Testis (tissue), 3 donors: ENCODE data around the gene ZFYVE28. TPM values are rescaled to one million over a fixed set of nuclear protein-coding genes. Genes with fewer than 3 reads are reported as not detected.

ENCODE experiments used
- DNase-seq: peaks from one replicate; pipeline ENCODE4 v3.0.0-alpha.2; 2019
- H3K27ac ChIP-seq, 2 donors: fragments of 200-600 bp; sonication (generic); one replicate each; pipeline ENCODE4 v1.5.1; 2019
- H3K27me3 ChIP-seq: fragments of 200-600 bp; sonication (generic); one replicate; pipeline ENCODE4 v1.5.1; 2019
- H3K36me3 ChIP-seq: fragments of 200-600 bp; sonication (generic); one replicate; pipeline ENCODE4 v1.5.1; 2017; ENCODE audit warnings: low read depth; ENCODE audit errors: missing control alignments
- H3K4me1 ChIP-seq: fragments of 200-600 bp; sonication (generic); one replicate; pipeline ENCODE4 v1.5.1; 2019
- H3K4me3 ChIP-seq, 2 donors: fragments of 200-600 bp; sonication (generic); one replicate each; pipeline ENCODE4 v1.5.1; 2017 to 2019
- H3K9me3 ChIP-seq: fragments of 200-600 bp; sonication (generic); one replicate; pipeline ENCODE4 v1.5.1; 2017
- POLR2A ChIP-seq: fragments of 450-650 bp; IDR thresholded peaks from one replicate; pipeline ENCODE4 v1.6.1; 2017; ENCODE audit warnings: antibody characterized with exemption, mild to moderate bottlenecking, moderate library complexity
- WGBS, 2 donors: methylation state at CpG; one replicate each; pipeline ENCODE4 v1.1.5; 2018; 5-methylcytosine and 5-hydroxymethylcytosine counted together
- intact Hi-C: fragments of 100-400 bp; cut with DNase I; formaldehyde crosslinking; loops from one replicate; pipeline ENCODE4 v1.15.1; 2023; ENCODE audit warnings: low total_unique reads
- polyA plus RNA-seq: library from polyadenylated mRNA; stranded (reverse); fragments of 350-450 nt; fragmentation: Illumina TruSeq; extraction: RNeasy Lipid Tissue Mini Kit (QIAGEN cat#74804); gene quantifications from one replicate; pipeline ENCODE4 v1.2.3, GENCODE V29; 2014; ENCODE audit warnings: low read depth, low replicate concordance; ENCODE audit not compliant: insufficient read depth
- total RNA-seq, 2 donors: library from RNA; depleted of rRNA; stranded (reverse); fragments of >200 nt; gene quantifications; one replicate each; pipeline ENCODE4 v1.2.3, GENCODE V29; 2016
- TF ChIP-seq, protein P1 (sequence below), 3 experiments: fragments of 450-650 bp in 2 of 3; fragments of 200-600 bp in 1 of 3; sonication (generic) in 1 of 3; IDR thresholded peaks; one replicate each; pipeline ENCODE4 v1.5.1; 2016 to 2019; ENCODE audit warnings: antibody characterized with exemption in 3 of 3, mild to moderate bottlenecking in 2 of 3, moderate library complexity in 1 of 3

The ZFYVE28 gene
- total and polyA plus RNA-seq, 3 donors from 2014 or later, result 14.7 to 55.3 (median 40.5) TPM

DNA sequence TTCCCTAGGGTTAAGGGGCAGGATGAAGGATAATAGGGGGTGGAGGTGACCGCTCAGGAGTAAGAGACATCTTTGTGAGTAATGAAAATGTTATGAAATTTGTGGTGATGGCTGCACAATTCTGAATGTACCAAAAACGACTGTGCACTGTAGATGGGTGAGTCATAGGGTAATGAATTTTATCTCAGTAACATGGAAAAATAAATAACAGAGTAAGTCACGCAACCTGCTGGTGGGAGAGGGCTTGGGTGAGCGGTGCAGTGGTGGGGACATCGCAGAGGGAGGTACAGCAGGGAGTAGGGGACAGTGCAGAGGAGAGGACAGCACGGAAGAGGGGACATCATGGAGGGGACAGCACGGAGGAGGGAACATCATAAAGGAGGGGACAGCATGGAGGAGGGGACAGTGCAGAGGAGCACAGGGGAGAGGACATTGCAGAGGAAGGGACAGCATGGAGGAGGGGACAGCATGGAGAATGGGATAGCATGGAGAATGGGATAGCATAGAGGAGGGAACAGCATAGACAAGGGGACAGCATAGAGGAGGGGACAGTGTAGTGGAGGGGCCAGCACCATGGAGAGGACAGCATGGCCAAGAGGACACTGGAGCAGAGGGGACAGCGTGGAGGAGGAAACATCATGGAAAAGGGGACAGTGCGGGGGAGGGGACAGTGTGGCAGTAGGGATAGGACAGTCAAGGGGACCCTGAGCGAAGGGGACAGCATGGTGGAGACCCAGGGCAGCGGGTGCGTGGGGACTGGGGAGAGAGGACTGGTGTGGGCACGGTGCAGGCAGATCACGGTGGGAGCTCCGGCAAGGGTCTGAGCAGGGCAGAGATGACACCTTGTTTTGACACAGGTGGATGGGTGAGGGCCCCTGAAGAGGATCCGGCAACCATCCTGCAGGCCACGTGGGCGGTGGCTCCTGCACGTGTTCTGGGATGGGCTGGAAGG is 88.1 kb downstream of the ZFYVE28 start:
- WGBS, 2 donors, result 80 to 82% methylated on average over 19 of the region's 19 CpGs
- intact Hi-C loops, result no loop called here
- Histone ChIP-seq H3K4me1 (no peaks in the 10 kb centered on the region), H3K27me3 (no peaks in the 10 kb centered on the region), H3K4me3 (no peak overlapping the region), H3K27ac (no peak overlapping the region), H3K36me3 (no peaks in the 10 kb centered on the region), H3K9me3 (no peaks in the 10 kb centered on the region)
- no peak for TF ChIP-seq POLR2A
- TF ChIP-seq, protein P1, sequence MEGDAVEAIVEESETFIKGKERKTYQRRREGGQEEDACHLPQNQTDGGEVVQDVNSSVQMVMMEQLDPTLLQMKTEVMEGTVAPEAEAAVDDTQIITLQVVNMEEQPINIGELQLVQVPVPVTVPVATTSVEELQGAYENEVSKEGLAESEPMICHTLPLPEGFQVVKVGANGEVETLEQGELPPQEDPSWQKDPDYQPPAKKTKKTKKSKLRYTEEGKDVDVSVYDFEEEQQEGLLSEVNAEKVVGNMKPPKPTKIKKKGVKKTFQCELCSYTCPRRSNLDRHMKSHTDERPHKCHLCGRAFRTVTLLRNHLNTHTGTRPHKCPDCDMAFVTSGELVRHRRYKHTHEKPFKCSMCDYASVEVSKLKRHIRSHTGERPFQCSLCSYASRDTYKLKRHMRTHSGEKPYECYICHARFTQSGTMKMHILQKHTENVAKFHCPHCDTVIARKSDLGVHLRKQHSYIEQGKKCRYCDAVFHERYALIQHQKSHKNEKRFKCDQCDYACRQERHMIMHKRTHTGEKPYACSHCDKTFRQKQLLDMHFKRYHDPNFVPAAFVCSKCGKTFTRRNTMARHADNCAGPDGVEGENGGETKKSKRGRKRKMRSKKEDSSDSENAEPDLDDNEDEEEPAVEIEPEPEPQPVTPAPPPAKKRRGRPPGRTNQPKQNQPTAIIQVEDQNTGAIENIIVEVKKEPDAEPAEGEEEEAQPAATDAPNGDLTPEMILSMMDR (IDR thresholded peaks at IDR 0.05), result no peak
- DNase-seq, result no peak

DNA sequence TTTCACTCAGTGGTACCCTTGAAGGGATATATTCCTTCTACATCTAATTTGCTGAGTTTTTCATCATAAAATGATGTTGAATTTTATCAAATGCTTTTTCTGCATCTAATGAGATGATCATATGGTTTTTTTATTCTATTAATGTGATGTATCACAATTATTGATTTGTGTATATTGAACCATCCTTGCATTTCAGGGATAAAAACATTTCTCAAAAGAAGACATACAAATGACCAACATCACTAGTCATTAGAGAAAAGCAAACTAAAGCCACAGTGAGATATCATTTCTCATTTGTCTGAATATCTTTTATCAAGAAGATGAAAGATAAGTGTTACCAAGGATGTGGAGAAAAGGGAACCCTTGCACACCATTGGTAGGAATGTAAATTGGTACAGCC is 90.9 kb downstream of the ZFYVE28 start:
- H3K27me3 ChIP-seq, result no peaks in the 10 kb centered on the region
- no peak overlapping the region for H3K27ac ChIP-seq
- no peak for DNase-seq
- intact Hi-C loops, result no loop called here
- H3K4me1 ChIP-seq, result no peaks in the 10 kb centered on the region
- TF ChIP-seq, protein P1 (IDR thresholded peaks at IDR 0.05), result no peak
- no peak for TF ChIP-seq POLR2A
- H3K36me3 ChIP-seq, result no peaks in the 10 kb centered on the region
- no peaks in the 10 kb centered on the region for H3K9me3 ChIP-seq
- no peak overlapping the region for H3K4me3 ChIP-seq

DNA sequence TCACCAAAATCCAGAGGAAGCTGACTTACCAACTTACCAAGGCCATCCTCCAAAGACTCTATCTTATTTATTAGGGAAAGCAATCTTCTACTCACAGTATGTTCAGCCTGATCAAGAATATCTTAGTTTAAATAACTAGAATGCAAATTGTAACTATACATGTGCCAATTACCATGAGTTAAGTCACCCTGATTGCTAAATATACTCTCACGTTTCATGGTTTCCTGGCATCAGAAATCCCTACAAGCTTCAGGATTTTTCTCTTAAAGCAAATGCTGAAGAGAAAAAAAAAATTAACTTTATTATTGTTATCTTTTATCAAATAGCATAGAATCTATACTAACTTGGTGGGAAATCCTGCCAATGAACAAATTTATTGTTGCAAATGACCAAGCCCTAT is 93.6 kb downstream of the ZFYVE28 start:
- H3K9me3 ChIP-seq, result no peaks in the 10 kb centered on the region
- intact Hi-C loops, result no loop called here

DNA sequence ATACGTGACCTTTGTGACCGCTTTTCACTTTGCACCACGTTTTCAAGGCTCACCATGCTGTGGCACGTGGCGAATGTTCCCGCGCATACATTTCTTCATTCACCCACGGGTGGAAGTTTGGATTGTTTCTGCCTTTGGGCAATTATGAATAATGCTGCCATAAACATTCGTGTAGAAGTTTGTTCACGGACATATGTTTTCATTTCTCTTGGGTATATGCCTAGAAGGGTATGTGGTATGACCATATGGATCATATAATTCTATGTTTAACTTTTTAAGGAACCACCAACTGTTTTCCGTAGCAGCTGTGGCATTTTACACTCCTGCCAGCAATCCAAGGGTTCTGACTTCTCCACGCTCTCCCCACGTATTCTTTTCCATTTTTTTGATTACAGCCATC is 95.6 kb downstream of the ZFYVE28 start:
- no peak for DNase-seq
- Histone ChIP-seq H3K9me3 (no peaks in the 10 kb centered on the region), H3K4me3 (no peak overlapping the region), H3K27ac (no peak overlapping the region), H3K36me3 (no peaks in the 10 kb centered on the region), H3K4me1 (no peaks in the 10 kb centered on the region), H3K27me3 (no peaks in the 10 kb centered on the region)
- intact Hi-C loops, result no loop called here
- 85 to 90% methylated on average over 13 of the region's 13 CpGs for WGBS, 2 donors
- TF ChIP-seq, protein P1 (IDR thresholded peaks at IDR 0.05), result no peak
- no peak for TF ChIP-seq POLR2A

More for the DNA sequence above, 93.6 kb downstream of the ZFYVE28 start:
- Histone ChIP-seq H3K4me1 (no peaks in the 10 kb centered on the region), H3K27ac (no peak overlapping the region), H3K27me3 (no peaks in the 10 kb centered on the region), H3K4me3 (no peak overlapping the region), H3K36me3 (no peaks in the 10 kb centered on the region)
- TF ChIP-seq, protein P1 (IDR thresholded peaks at IDR 0.05), result no peak
- TF ChIP-seq POLR2A, result no peak
- 83 to 97% methylated on average over 1 of the region's 1 CpG for WGBS, 2 donors
- DNase-seq, result no peak
